Stimulated activated CD4-positive, alpha-beta T cell treated with anti-CD3 and anti-CD28 coated beads, Interleukin-12 subunit alpha, Interleukin-12 subunit beta, amount 100 ng/mL, for 24 hours (primary cell): ENCODE results near the gene CNIH2.

Source experiments
- DNase-seq, 2 experiments: peaks; one replicate each; pipeline ENCODE4 v3.0.0-alpha.2; 2020; ENCODE audit warnings: low read depth in 2 of 2

CNIH2 gene

DNA sequence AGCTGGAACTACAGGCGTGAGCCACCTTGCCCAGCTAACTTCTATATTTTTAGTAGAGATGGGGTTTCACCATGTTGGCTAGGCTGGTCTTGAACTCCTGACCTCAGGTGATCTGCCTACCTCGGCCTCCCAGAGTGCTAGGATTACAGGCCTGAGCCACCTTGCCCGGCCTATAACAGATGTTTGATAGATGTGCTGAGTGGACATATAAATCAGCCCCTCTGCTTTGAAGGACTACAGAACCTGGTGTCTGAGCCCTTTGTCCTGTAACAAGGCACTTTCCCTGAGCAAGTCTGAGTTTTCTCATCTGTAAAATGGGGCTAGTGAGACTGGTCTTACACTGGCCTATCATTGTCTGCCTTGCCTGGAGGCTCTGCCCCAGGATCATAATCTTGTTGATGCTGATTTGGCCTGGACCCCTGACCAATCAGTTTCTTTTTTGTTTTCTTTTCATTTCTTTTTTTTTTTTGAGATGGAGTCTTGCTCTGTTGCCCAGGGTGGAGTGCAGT lies 51.2 kb downstream of the CNIH2 start:
- no peak for DNase-seq

DNA sequence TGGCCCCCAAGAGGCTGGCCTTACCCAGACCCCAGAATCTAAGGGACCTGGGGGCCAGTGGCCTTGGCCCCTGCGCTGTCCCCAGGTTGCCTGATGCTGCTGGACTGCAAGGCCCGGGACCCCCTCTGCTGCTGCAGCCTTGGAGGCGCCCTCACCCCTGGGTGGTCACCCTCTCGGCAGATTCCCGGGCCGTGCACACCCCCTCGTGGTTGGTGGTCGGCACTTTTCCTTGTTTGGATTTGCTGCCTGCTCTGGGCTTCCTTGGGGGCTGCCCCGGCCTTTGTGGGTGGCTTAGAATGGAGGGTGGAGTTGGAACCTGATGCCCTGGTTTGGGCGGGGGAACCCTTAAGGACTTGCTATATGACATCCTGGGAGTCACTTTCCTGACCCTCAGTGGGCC lies 53.0 kb downstream of the CNIH2 start:
- DNase-seq: no peak

DNA sequence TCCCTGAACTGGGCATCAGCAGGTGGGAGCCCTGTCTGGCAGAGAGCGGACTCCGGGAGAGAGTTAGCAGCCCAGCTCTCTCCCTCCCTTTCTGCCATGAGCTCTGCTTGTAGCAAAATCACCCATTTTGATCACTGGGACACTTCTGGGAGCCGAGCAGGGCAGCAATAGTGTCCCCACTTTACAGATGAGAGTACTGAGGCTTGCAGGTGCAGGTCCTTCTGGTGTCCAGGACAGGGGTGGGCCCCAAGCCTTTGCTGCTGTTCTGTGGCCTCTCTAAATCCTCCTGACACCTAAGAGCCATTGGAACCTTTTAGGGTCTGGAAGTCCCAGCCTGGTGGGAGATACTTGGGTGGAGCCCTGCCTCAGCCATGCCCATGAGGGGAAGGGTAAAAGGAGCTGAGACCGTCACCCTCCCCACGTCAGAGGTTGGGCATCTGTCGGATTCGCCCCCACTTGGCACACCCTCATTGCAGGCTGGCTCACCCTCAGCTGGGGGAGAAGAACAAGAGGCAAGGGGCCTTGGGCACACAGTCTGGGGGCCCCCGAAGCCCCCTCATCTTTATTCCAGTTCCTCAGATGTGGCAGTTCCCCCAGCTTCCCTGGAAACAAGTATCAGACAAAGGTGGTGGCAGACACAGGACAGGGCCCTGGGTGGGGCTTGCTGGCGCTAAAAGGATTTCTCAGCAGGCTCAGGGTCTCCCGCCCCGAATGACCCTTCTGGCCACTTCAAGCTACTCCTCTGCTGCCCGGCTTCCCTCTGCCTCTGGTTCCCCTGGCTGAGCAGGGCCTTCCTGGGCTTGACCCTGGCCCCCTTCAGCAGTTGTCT lies 53.8 kb downstream of the CNIH2 start:
- DNase-seq: no peak

DNA sequence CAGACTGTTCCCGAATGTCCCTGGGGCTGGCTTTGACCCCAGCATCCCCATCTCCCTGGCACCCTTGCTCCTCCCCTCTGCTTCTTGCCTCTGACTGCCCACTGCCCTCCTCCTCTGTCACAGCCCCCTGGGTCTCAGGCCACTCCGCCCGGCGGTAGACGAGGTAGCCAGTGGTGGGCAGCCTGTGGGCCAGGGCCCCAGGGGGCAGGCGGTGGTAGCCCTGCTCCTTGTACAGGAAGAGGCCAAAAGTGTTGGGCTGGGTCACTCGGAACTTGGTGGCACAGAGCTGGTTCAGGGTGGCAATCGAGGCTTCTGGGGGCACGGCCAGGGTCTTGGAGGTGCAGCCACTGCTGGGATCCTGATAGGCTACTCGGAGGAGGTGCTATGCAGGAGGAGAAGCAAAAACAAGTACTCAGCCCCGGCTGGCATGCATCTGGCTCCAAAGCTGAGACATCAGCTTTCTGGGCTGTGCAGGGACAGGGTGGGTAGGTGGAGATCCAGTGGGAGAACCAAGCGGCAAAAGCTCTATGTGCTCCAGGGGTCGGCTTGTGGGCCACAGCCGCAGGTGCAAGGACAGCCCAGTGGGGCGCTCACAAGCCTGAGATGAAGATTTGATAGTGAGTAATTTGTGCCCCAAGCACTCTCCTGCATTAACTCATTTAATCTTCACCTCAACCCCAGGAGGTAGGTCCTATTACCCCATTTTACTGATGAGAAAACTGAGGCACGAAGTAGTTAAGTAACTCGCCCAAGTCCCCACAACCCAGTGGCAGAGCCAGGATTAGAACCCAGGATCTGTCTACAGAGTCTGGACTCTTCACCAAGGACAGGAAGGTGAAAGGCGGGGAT lies 54.6 kb downstream of the CNIH2 start:
- DNase-seq: no peak

DNA sequence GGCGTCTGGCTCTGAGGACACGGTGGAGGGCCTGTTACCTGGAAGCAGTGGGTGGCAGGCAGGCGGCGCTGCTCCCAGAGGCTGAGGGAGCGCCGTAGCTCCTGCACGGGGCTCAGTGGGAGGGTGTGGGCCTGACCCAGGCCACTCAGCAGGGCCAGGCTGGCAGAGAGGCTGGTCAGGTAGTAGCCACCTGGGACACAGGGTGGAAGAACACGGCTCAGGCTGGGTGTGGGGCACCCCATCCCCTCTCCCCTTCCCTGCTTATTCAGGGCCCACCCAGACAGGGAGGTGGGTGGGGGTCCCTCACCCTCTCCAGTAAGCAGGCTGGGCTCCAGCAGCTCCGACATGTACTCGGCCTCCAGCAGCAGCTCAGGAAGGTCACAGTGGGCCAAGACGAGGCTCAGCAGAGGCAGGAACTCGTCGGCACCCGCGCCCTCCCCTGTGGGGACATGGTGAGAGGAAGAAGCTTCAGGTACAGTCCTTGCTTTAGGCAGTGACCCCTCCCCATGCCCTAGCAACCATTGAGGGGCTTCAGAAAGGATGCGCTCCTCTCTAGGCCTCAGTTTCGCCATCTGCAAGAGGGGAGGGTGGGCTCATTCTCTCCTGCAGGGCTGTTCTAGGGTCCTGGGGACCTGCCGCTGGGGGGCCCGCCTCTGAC lies 55.4 kb downstream of the CNIH2 start:
- DNase-seq: no peak
